DOHH2 (cell line): ENCODE results near the gene SEMA4D.

Experiments
- EZH2phosphoT487 ChIP-seq: fragments of 200-600 bp; sonication (generic); IDR thresholded peaks from 2 replicates; pipeline ENCODE4 v1.6.1; 2017; ENCODE audit warnings: borderline replicate concordance, mild to moderate bottlenecking, antibody characterized with exemption, low read length, moderate library complexity, mixed read lengths
- TF ChIP-seq, protein P1 (sequence below): fragments of 200-600 bp; sonication (generic); IDR thresholded peaks from one replicate; pipeline ENCODE4 v1.5.1; 2014; ENCODE audit warnings: antibody characterized with exemption, mild to moderate bottlenecking, low read depth, low read length; ENCODE audit not compliant: poor library complexity, severe bottlenecking

GRCh38 chr9:89544279-89544661 is 46.4 kb upstream of the SEMA4D start:
- TF ChIP-seq, protein P1, sequence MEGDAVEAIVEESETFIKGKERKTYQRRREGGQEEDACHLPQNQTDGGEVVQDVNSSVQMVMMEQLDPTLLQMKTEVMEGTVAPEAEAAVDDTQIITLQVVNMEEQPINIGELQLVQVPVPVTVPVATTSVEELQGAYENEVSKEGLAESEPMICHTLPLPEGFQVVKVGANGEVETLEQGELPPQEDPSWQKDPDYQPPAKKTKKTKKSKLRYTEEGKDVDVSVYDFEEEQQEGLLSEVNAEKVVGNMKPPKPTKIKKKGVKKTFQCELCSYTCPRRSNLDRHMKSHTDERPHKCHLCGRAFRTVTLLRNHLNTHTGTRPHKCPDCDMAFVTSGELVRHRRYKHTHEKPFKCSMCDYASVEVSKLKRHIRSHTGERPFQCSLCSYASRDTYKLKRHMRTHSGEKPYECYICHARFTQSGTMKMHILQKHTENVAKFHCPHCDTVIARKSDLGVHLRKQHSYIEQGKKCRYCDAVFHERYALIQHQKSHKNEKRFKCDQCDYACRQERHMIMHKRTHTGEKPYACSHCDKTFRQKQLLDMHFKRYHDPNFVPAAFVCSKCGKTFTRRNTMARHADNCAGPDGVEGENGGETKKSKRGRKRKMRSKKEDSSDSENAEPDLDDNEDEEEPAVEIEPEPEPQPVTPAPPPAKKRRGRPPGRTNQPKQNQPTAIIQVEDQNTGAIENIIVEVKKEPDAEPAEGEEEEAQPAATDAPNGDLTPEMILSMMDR: no peak
- no peak for TF ChIP-seq EZH2phosphoT487
